WTC11 (cell line): Measurements from ENCODE around the gene EMILIN1. TPM values are rescaled to one million over a fixed set of nuclear protein-coding genes. Genes with fewer than 3 reads are reported as not detected.

ENCODE experiments used
- ATAC-seq: fragments of 200-7000 bp; cut with Tn5 transposase; 2 replicates; pipeline ENCODE4 v1.10.0; 2021; ENCODE audit warnings: mild to moderate bottlenecking, moderate library complexity
- CTCF ChIA-PET: fragments of 300-600 bp; sonication (Branson Sonifier 250); formaldehyde crosslinking; loops from one replicate; lab custom pipeline; 2021; ENCODE audit warnings: antibody characterized with exemption; lab: Charles Lee
- POLR2A ChIA-PET: fragments of 350-600 bp; sonication (Branson Sonifier 250); formaldehyde crosslinking; loops from one replicate; lab custom pipeline; 2021; ENCODE audit warnings: antibody characterized with exemption; lab: Charles Lee
- DNase-seq: peaks from one replicate; pipeline ENCODE4 v3.0.0; 2021; ENCODE audit warnings: low spot score
- H3K27ac Mint-ChIP-seq: 2 replicates; pipeline ENCODE4 v1.8.0; 2021; ENCODE audit warnings: mixed read lengths
- H3K27me3 Mint-ChIP-seq: 2 replicates; pipeline ENCODE4 v1.8.0; 2021; ENCODE audit warnings: low read depth, mild to moderate bottlenecking, moderate library complexity, mixed read lengths
- H3K36me3 Mint-ChIP-seq: 2 replicates; pipeline ENCODE4 v1.8.0; 2021; ENCODE audit warnings: mixed read lengths
- H3K4me1 Mint-ChIP-seq: 2 replicates; pipeline ENCODE4 v1.8.0; 2022; ENCODE audit warnings: mixed read lengths
- H3K4me3 Mint-ChIP-seq: 2 replicates; pipeline ENCODE4 v1.8.0; 2021; ENCODE audit warnings: mild to moderate bottlenecking, moderate library complexity, mixed read lengths
- H3K9me3 Mint-ChIP-seq: 2 replicates; pipeline ENCODE4 v1.8.0; 2021; ENCODE audit warnings: mixed read lengths
- ATF1 ChIP-seq: sonication (generic); formaldehyde crosslinking; IDR thresholded peaks from 2 replicates; pipeline ENCODE4 v1.8.1; 2023; ENCODE audit warnings: mild to moderate bottlenecking, moderate library complexity, missing genetic modification reagents
- CREM ChIP-seq: sonication (generic); formaldehyde crosslinking; IDR thresholded peaks from 2 replicates; pipeline ENCODE4 v1.8.1; 2022; ENCODE audit warnings: mild to moderate bottlenecking, missing genetic modification reagents, moderate library complexity
- ETV6 ChIP-seq: sonication (generic); formaldehyde crosslinking; IDR thresholded peaks from 2 replicates; pipeline ENCODE4 v1.8.1; 2022; ENCODE audit warnings: mild to moderate bottlenecking, missing genetic modification reagents
- FOXJ3 ChIP-seq: sonication (generic); formaldehyde crosslinking; IDR thresholded peaks from 2 replicates; pipeline ENCODE4 v1.9.0; 2021; ENCODE audit warnings: missing genetic modification reagents, mild to moderate bottlenecking, borderline replicate concordance
- FOXK1 ChIP-seq: sonication (generic); formaldehyde crosslinking; IDR thresholded peaks from 2 replicates; pipeline ENCODE4 v1.8.0; 2022; ENCODE audit warnings: mild to moderate bottlenecking, moderate library complexity, missing genetic modification reagents
- GRHL2 ChIP-seq: fragments of 250-450 bp; sonication (Bioruptor Pico); IDR thresholded peaks from 2 replicates; pipeline ENCODE4 v1.8.0; 2022; ENCODE audit warnings: mild to moderate bottlenecking, moderate library complexity; ENCODE audit not compliant: insufficient replicate concordance, severe bottlenecking
- NR1H2 ChIP-seq: sonication (generic); formaldehyde crosslinking; IDR thresholded peaks from 2 replicates; pipeline ENCODE4 v1.9.0; 2021; ENCODE audit warnings: mild to moderate bottlenecking, moderate library complexity, missing genetic modification reagents
- OVOL2 ChIP-seq: fragments of 250-450 bp; sonication (Bioruptor Pico); IDR thresholded peaks from 2 replicates; pipeline ENCODE4 v1.9.0; 2021; ENCODE audit warnings: mild to moderate bottlenecking, borderline replicate concordance
- PREB ChIP-seq: sonication (generic); formaldehyde crosslinking; IDR thresholded peaks from 2 replicates; pipeline ENCODE4 v1.8.1; 2022; ENCODE audit warnings: mild to moderate bottlenecking, missing genetic modification reagents, moderate library complexity, borderline replicate concordance
- ZNF121 ChIP-seq: sonication (generic); formaldehyde crosslinking; IDR thresholded peaks from 2 replicates; pipeline ENCODE4 v1.8.0; 2023; ENCODE audit warnings: missing genetic modification reagents
- ZNF219 ChIP-seq: sonication (generic); formaldehyde crosslinking; IDR thresholded peaks from 2 replicates; pipeline ENCODE4 v1.8.0; 2023; ENCODE audit warnings: missing genetic modification reagents, mild to moderate bottlenecking, borderline replicate concordance
- ZNF416 ChIP-seq: fragments of 250-450 bp; sonication (Bioruptor Pico); IDR thresholded peaks from 2 replicates; pipeline ENCODE4 v1.9.0; 2021; ENCODE audit warnings: mild to moderate bottlenecking, inconsistent platforms
- ZNF423 ChIP-seq: fragments of 250-450 bp; sonication (Bioruptor Pico); IDR thresholded peaks from 2 replicates; pipeline ENCODE4 v2.1.2; 2022; ENCODE audit warnings: mild to moderate bottlenecking, moderate library complexity
- ZNF671 ChIP-seq: fragments of 250-450 bp; sonication (Bioruptor Pico); IDR thresholded peaks from 2 replicates; pipeline ENCODE4 v1.8.0; 2021; ENCODE audit warnings: mild to moderate bottlenecking
- total RNA-seq: library from RNA; stranded (reverse); gene quantifications from 3 replicates; pipeline ENCODE4 v1.2.3, GENCODE V29; 2021
- TF ChIP-seq, protein P1 (sequence below): fragments of 250-450 bp; sonication (Bioruptor Pico); IDR thresholded peaks from 2 replicates; pipeline ENCODE4 v1.9.0; 2021; ENCODE audit warnings: mild to moderate bottlenecking
- TF ChIP-seq, protein P2 (sequence below): fragments of 250-450 bp; sonication (Bioruptor Pico); IDR thresholded peaks from 2 replicates; pipeline ENCODE4 v1.9.0; 2021; ENCODE audit warnings: moderate library complexity, mild to moderate bottlenecking, inconsistent platforms, borderline replicate concordance
- TF ChIP-seq, protein P3 (sequence below): sonication (generic); formaldehyde crosslinking; IDR thresholded peaks from 2 replicates; pipeline ENCODE4 v1.8.0; 2022; ENCODE audit warnings: mild to moderate bottlenecking, missing genetic modification reagents
- TF ChIP-seq, protein P4 (sequence below): sonication (generic); formaldehyde crosslinking; IDR thresholded peaks from 2 replicates; pipeline ENCODE4 v1.8.0; 2022; ENCODE audit warnings: missing genetic modification reagents

Gene EMILIN1
- total RNA-seq, 1 experiment from 2014 or later: 3.5 TPM

DNA sequence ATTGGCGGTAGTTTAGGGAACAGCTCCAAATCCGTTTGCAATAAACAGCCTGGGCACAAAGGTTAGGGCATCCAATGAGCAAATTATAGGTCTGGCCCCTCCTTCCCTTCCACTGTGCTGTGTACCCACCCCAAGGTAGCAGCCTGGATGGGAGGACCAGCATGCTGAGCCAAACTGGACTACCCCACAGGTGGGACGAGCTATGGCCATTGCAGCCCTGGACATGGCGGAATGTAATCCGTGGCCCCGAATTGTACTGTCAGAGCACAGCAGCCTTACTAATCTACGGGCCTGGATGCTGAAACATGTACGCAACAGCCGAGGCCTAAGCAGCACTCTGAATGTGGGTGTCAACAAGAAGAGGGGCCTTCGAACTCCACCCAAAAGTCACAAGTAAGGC lies 20.2 kb upstream of the EMILIN1 start:
- Mint-ChIP-seq H3K36me3 (peaks cover 36% of the 10 kb centered on the region), H3K4me1 (no peaks in the 10 kb centered on the region), H3K27me3 (no peaks in the 10 kb centered on the region), H3K9me3 (no peaks in the 10 kb centered on the region), H3K27ac (no peak overlapping the region), H3K4me3 (no peak overlapping the region)
- CTCF ChIA-PET: interaction anchor here (1.1 to 2.1 kb wide), 5 partner anchors 8 to 97 kb away, joined by 3 to 6 read pairs (median 5); partner anchors contain the start of genes AGBL5 and OST4
- POLR2A ChIA-PET: no interaction called here
- ATAC-seq: no peak
- TF ChIP-seq ATF1 (CRISPR knock-in tag) (no peak), ZNF416 (no peak), NR1H2 (CRISPR knock-in tag) (no peak), ETV6 (CRISPR knock-in tag) (no peak), OVOL2 (CRISPR knock-in tag) (no peak), ZNF219 (no peak), CREM (no peak), PREB (CRISPR knock-in tag) (no peak), FOXK1 (CRISPR knock-in tag) (no peak), ZNF671 (CRISPR knock-in tag) (no peak), GRHL2 (CRISPR knock-in tag) (no peak), FOXJ3 (CRISPR knock-in tag) (no peak), ZNF423 (CRISPR knock-in tag) (no peak), ZNF121 (no peak)
- TF ChIP-seq, protein P1, sequence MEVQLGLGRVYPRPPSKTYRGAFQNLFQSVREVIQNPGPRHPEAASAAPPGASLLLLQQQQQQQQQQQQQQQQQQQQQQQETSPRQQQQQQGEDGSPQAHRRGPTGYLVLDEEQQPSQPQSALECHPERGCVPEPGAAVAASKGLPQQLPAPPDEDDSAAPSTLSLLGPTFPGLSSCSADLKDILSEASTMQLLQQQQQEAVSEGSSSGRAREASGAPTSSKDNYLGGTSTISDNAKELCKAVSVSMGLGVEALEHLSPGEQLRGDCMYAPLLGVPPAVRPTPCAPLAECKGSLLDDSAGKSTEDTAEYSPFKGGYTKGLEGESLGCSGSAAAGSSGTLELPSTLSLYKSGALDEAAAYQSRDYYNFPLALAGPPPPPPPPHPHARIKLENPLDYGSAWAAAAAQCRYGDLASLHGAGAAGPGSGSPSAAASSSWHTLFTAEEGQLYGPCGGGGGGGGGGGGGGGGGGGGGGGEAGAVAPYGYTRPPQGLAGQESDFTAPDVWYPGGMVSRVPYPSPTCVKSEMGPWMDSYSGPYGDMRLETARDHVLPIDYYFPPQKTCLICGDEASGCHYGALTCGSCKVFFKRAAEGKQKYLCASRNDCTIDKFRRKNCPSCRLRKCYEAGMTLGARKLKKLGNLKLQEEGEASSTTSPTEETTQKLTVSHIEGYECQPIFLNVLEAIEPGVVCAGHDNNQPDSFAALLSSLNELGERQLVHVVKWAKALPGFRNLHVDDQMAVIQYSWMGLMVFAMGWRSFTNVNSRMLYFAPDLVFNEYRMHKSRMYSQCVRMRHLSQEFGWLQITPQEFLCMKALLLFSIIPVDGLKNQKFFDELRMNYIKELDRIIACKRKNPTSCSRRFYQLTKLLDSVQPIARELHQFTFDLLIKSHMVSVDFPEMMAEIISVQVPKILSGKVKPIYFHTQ (CRISPR knock-in tag): no peak
- TF ChIP-seq, protein P2, sequence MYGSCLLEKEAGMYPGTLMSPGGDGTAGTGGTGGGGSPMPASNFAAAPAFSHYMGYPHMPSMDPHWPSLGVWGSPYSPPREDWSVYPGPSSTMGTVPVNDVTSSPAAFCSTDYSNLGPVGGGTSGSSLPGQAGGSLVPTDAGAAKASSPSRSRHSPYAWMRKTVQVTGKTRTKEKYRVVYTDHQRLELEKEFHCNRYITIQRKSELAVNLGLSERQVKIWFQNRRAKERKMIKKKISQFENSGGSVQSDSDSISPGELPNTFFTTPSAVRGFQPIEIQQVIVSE (CRISPR knock-in tag): no peak
- TF ChIP-seq, protein P3, sequence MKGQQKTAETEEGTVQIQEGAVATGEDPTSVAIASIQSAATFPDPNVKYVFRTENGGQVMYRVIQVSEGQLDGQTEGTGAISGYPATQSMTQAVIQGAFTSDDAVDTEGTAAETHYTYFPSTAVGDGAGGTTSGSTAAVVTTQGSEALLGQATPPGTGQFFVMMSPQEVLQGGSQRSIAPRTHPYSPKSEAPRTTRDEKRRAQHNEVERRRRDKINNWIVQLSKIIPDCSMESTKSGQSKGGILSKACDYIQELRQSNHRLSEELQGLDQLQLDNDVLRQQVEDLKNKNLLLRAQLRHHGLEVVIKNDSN (CRISPR knock-in tag): no peak
- TF ChIP-seq, protein P4, sequence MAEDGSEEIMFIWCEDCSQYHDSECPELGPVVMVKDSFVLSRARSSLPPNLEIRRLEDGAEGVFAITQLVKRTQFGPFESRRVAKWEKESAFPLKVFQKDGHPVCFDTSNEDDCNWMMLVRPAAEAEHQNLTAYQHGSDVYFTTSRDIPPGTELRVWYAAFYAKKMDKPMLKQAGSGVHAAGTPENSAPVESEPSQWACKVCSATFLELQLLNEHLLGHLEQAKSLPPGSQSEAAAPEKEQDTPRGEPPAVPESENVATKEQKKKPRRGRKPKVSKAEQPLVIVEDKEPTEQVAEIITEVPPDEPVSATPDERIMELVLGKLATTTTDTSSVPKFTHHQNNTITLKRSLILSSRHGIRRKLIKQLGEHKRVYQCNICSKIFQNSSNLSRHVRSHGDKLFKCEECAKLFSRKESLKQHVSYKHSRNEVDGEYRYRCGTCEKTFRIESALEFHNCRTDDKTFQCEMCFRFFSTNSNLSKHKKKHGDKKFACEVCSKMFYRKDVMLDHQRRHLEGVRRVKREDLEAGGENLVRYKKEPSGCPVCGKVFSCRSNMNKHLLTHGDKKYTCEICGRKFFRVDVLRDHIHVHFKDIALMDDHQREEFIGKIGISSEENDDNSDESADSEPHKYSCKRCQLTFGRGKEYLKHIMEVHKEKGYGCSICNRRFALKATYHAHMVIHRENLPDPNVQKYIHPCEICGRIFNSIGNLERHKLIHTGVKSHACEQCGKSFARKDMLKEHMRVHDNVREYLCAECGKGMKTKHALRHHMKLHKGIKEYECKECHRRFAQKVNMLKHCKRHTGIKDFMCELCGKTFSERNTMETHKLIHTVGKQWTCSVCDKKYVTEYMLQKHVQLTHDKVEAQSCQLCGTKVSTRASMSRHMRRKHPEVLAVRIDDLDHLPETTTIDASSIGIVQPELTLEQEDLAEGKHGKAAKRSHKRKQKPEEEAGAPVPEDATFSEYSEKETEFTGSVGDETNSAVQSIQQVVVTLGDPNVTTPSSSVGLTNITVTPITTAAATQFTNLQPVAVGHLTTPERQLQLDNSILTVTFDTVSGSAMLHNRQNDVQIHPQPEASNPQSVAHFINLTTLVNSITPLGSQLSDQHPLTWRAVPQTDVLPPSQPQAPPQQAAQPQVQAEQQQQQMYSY: no peak
- DNase-seq: no peak
